ENCODE data around the gene TRPC4AP.
"Not testable (repeated sequence)": the region's sequence is repeated elsewhere in the genome, so short reads cannot be mapped to it uniquely, and the experiment has no call there.

TRPC4AP gene

DNA sequence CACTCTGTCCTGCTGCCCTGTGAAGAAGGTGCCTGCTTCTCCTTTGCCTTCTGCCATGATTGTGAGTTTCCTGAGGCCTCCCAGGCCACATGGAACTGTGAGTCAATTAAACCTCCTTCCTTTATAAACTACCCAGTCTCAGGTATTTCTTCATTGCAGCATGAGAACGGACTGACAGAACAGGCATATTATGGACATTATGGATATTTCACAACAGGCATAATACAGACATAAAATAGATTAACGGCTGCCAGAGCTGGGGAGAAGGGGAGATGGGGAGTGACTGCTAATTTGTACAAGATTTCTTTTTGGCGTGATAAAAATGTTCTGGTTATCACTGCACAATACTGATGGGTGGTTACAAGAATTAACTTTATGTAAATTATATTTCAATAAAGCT lies 29.4 kb downstream of the TRPC4AP start:
- TF ChIP-seq, protein P1, sequence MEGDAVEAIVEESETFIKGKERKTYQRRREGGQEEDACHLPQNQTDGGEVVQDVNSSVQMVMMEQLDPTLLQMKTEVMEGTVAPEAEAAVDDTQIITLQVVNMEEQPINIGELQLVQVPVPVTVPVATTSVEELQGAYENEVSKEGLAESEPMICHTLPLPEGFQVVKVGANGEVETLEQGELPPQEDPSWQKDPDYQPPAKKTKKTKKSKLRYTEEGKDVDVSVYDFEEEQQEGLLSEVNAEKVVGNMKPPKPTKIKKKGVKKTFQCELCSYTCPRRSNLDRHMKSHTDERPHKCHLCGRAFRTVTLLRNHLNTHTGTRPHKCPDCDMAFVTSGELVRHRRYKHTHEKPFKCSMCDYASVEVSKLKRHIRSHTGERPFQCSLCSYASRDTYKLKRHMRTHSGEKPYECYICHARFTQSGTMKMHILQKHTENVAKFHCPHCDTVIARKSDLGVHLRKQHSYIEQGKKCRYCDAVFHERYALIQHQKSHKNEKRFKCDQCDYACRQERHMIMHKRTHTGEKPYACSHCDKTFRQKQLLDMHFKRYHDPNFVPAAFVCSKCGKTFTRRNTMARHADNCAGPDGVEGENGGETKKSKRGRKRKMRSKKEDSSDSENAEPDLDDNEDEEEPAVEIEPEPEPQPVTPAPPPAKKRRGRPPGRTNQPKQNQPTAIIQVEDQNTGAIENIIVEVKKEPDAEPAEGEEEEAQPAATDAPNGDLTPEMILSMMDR (conservative IDR thresholded peaks at IDR 0.05) = no peak
- no peak overlapping the region for H3K27ac ChIP-seq

DNA sequence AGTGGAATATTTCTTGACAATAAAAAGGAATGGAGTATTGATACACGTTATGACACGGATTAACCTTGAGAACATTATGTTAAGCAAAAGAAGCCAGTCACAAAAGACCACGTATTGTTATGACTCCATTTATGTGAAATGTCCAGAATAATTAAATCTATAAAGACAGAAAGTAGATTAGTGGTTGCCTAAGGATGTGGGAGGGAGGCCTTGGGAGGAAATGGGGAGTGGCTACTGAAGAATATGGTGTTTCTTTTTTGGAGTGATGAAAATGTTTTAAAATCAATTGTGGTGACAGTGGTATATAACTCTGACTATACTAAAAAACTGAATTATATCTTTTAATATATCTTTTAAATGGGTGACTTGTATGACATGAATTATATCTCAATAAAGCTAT lies 30.1 kb downstream of the TRPC4AP start:
- H3K27ac ChIP-seq = no peak overlapping the region
- TF ChIP-seq, protein P1 (conservative IDR thresholded peaks at IDR 0.05) = no peak

DNA sequence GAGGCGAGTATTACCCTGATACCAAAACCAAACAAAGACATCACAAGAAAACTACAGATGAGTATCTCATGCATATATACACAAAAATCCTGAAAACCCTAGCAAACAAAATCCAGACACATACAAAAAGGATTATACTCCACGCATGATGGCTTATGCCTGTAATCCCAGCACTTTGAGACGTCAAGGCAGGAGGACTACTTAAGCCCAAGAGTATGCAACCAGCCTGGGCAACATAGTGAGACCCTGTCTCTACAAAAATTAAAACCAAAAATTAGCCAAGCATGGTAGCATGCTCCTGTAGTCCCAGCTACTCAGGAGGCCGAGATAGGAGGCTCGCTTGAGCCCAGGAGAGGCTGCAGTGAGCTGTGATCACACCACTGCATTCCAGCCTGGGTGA lies 32.4 kb downstream of the TRPC4AP start:
- no peak overlapping the region for H3K27ac ChIP-seq
- TF ChIP-seq, protein P1 (conservative IDR thresholded peaks at IDR 0.05) = no peak

DNA sequence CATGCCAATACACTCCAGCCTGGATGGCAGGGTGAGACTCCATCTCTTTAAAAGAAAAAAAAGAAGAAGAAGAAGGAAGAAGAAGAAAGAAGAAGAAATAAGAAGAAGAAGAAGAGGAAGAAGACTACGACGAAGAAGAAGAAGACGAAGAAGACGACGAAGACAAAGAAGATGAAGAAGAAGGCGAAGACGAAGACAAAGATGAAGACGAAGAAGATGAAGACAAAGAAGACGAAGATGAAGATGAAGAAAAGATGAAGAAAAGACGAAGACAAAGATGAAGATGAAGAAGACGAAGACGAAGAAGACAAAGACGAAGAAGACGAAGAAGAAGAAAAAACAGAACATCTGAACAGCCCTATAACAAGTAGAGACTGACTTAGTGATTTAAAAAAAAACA lies 33.0 kb downstream of the TRPC4AP start:
- TF ChIP-seq, protein P1 (conservative IDR thresholded peaks at IDR 0.05) = no peak
- no peak overlapping the region for H3K27ac ChIP-seq

DNA sequence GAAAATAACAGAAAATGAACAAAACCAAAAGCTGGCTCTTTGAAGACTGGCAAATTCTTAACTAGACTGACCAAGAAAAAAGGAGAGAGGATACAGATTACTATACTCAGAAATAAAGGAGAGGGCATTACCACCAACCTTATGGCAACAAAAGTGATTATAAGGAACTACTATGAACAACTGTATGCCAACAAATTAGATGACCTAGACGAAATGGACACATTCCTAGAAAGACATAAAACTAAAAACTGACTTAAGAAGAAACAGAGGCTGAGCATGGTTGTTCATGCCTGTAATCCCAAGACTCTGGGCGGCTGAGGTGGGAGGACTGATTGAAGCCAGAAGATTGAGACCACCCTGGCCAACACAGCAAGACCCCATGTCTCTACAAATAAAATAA lies 33.5 kb downstream of the TRPC4AP start:
- TF ChIP-seq, protein P1 (conservative IDR thresholded peaks at IDR 0.05) = no peak
- no peak overlapping the region for H3K27ac ChIP-seq

DNA sequence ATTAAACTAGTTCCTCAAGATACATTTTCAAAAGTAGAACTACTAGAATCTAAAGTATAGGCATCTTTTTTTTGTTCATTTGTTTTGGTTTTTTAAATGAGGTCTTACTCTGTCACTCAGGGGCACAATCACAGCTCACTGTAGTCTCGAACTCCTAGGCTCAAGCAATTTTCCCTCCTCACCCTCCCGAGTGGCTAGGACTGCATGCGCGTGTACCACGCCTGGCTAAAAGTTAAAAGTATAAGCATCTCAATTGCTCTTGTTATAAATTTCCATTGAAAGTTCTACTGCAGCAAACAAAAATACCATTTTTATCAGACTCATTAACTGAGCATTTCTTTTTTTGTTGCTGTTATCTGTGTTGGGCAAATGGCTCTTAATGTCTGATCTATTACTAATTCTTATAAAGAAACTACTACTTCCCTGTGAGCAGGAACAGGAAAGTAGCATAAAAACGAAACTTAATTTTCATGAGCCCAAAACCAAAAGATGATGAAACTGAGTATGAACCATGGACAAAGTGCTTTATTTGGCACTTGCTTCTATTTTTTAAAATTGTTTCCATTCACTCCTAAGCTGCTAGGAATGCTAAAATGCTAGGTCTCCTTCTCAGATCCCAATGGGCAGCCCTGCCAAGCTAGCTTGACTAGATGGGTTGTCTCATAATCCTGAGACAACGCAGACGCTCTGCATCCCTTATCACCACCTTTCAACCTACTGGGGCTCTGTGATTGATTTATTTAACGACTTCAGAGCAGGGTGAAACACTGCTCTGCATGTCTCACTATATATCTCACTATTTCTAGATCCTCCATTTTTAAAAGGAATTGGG lies 36.9 kb downstream of the TRPC4AP start:
- no peak overlapping the region for H3K27ac ChIP-seq
- TF ChIP-seq, protein P1 (conservative IDR thresholded peaks at IDR 0.05) = no peak

DNA sequence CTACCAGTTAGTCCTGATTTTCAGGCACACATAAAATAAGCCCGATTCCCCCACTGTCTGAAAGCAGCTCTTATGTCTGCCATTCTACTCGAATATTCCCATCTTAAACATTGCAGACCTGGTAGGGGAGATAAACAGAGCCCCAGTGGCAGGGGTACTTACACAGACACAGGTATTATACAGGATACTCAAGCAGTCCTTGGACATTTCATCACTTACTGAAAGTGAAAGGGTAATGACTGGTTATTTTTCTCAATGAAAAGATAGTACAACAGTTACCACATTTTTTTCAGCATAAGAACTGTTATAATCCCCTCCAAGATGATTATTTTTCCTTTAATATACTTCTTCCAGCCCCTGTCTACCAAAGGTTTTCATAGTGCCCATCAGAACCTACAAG lies 37.8 kb downstream of the TRPC4AP start:
- H3K27ac ChIP-seq = no peak overlapping the region
- TF ChIP-seq, protein P1 (conservative IDR thresholded peaks at IDR 0.05) = no peak

DNA sequence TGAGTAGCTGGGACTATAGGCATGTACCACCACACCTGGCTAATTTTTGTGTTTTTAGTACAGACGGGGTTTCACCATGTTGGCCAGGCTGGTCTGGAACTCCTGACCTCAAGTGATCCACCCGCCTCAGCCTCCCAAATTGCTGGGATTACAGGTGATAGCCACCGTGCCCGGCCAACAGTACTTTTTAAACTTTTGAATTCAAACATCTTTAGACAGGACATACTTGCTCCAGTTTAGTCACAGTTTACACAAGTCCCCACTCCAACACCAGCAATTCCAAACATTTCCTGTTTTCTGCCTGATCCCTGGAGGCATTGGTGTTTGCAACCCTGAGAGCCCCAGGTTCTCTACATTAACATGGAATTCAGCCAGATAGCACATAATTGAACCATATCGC lies 40.0 kb downstream of the TRPC4AP start:
- not testable (repeated sequence) for H3K27ac ChIP-seq
